HG03159 (cell line): ENCODE data around the gene TCTN2.
A peak's percentile ranks its signal among the peaks of the same experiment; 100 is the strongest.

ENCODE experiments used
- ATAC-seq: cut with Tn5 transposase; IDR thresholded peaks from one replicate; pipeline ENCODE4 v1.9.1; 2021; ENCODE audit warnings: mild to moderate bottlenecking, moderate library complexity; ENCODE audit not compliant: unreplicated experiment

Gene TCTN2

DNA sequence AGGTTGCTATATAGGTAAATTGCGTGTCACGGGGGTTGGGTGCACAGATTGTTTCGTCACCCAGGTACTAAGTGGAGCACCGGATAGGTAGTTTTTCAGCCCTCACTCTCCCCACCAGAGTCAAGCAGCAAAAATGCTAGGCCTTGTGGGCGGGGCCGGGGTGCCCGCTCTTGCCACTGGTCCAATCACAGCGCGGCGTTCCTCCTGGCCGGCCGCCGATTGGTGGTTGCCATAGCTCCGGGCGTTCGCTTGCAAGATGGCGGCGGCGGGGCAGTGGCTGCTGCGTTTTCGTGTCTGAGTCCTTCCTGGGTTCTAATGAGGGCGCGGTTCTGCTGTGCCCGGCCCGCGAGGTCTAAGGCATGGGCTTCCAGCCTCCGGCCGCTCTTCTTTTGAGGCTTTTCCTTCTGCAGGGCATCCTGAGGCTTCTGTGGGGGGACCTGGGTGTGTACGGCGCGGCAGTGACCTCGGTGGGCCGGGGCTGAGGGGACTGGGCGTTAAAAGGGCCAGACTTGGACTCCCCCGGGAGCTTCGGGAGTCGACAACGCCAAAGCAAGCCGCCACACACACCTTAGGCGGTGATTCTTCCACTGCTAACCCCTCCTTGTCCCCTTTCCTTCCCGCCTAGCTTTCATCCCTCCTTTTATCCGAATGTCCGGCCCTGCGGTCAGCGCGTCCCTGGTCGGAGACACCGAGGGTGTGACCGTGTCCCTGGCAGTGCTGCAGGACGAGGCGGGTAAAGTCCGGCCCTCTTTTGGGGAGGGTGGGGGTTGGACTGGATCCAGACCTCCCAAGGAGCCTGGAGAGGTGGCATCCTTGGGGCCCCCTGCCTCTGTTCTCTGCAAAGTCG is at the start of gene TCTN2:
Gene TCTN2, plus strand, starts transcription at position 232 of the 847 bp plus-strand sequence. Its CDS starts 128 bp downstream, at position 360.
- ATAC-seq = peak; percentile 98

DNA sequence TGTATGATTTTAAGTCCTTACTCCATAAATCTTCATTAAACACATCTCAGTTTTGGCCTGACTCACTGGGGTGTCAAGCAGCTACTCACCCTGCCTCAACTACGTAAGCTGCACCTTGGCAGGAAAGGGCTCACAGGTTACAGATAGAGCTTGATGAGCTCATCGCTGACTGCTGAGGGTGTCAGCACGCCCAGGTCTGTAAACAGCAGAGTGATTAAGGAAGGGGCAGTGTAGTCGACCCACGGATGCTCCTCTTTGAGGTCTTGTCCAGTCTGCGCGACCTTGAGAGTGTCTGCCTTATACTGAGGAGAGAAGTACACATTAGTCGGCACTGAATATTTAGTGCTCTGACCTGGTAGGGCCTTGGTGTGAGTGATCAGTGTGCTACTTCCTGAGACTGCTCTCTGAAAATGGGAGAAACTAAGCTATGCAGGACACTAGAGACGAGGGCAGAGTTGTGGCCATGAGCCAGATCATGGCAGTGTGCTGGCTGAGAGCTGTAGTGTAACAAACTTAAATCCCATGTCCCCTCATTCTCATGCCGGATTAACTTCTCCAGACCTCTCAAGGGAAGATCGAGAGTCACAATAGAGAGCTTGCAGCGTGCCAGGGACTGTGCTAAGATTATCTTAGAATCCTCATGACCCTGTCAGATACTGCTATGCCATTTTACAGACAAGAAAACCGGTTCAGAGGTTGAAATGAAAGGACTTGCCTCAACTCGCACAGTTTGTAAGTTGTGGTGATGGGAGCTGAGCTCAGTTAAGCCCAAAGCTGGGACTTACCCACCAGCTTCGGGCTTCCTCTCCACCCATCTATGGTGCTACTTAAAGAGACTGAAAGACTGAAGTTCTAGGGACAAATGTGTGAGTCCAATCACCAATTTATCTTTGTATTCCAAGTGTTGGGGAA is 49.0 kb upstream of the TCTN2 start:
- no peak for ATAC-seq

DNA sequence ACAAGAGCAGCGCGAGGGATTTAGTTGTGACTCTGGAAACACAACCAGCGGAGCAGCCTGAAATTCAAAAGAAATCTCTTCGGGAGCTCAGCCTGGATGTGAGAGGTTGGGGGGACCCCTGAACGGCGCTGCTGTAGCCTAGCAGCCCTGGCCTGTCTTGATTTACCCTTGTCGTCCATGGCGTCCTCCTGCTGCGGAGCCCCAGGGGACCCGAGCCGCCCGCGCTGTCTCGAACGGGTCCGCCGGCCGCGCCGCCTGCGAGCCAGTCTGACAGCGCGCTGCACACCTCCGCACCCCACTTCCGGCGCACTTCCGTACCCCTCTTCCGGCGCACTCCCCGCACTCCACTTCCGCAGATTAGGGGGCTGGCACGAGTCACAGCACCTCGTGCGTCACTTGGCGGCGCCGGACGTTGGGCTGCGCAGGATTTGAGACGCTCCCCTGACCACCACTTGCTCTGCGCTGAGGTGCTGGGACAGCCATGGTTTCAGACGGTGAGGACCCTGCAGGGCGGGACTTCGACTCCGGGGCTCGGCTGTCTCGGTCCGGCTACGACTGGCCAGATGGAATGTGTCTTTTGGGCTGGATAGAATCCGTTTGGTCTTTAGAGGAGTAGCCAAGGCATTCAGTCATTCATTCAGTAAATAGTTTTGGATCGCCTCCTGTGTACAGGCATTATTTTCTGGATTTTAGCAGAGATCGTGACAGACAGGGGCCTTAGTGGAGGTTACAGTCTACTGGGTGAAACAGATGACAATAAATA is 37.4 kb upstream of the TCTN2 start, which contains the start of the genes EIF2B1 and GTF2H3:
Gene EIF2B1, minus strand, starts transcription at position 308 of the 763 bp plus-strand sequence. Its CDS starts 129 bp downstream, at position 179.
Gene GTF2H3, plus strand, starts transcription at position 451 of the 763 bp plus-strand sequence. Its CDS starts 31 bp downstream, at position 482.
- peak; percentile 95 for ATAC-seq

DNA sequence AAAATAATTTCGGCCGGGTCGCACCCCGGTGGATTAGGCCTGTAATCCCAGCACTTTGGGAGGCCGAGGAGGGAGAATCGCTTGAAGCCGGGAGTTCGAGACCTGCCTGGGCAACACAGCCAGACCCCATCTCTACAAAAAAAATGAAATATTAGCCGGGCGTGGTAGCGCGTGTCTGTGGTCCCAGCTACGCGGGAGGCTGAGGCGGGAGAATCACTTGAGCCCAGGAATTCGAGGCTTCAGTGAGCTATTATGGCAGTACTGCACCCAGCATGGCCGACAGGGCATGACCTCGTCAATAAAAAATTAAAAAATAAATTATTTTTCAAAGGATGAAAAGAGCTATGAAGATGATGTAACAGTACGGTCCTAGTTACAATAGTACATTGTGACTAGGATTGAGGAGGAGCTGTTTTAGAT is 36.8 kb upstream of the TCTN2 start:
- ATAC-seq = no peak

DNA sequence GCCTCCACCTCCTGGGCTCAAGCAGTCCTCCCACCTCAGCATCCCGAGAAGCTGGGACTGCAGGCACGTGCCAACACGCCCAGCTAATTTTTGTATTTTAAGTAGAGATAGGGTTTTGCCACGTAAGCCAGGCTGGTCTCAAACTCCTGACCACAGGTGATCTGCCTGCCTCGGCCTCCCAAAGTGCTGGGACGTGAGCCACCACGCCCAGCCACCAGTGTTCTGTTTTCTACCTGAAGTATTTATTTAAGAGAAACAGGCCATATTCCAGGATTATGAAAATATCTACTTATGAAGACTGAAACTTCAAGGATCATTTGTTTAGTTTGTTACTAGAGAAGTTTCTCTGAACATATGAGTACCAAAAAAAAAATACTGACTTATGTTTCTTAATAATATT is 27.0 kb upstream of the TCTN2 start:
- no peak for ATAC-seq

- no peak for ATAC-seq
Observed at GRCh38 chr12:123645380-123645779, 25.5 kb upstream of the TCTN2 start.

DNA sequence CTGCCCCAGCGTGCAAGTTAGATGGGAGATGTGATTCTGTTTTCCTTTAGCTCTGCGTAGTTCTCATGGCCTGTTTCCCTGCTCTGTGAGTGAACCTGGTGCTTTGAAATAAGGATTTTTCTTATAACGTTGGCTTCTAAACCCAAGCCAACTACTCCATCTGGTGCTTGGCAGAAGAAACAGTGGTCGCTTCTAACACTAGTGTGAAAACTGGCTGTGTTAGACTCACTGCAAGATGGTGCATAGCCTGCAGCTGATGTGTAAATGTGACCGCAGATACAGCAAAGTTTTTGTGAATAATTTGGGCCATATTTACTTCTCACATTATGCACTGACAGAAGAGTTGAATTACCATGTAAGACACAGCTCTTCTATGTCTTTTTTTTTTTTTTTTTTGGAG is 25.0 kb upstream of the TCTN2 start:
- ATAC-seq = no peak

DNA sequence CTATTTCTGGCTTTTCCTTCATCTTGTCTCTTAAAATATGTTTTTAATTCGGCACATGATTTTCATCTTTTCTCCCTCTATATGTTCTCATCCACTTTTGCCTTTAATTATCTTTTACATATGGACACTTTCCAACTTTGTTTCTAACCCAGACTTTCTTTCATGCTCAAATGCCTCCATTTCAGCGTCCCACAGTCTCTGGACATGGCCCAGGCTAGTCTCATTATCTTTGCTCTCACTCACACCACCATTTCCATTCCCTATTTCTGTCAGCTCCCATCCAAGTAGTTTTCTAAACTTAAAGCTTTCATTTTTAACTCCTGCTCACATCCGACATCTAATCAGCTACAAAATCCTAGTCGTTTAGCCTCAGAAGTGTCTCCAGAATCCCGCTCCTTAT is 22.5 kb upstream of the TCTN2 start:
- ATAC-seq = no peak

GRCh38 chr12:123654129-123654701 is 16.7 kb upstream of the TCTN2 start:
- ATAC-seq = no peak

- ATAC-seq = peak; percentile 92
Observed at GRCh38 chr12:123655420-123655819, 15.5 kb upstream of the TCTN2 start.

DNA sequence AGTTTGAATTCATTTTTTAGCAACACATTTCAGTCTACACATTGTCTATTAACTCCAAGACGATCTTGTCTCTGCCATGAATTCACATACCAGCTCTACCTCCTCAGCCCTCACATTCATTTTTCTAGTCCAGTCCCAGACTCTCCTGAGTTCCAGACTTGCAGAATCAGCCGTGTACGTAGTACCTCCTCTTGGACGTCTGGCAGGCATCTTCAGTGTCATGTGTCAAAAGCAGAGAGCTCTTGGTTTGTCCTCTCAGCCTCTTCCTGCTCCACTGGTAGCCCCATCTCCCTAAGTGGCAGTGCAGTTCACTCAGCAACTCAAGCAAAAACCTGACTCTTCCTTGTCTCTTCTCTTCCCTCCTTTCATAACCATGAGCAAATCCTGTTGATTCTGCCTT is 14.5 kb upstream of the TCTN2 start:
- no peak for ATAC-seq

GRCh38 chr12:123657211-123657610 is 13.7 kb upstream of the TCTN2 start:
- ATAC-seq = no peak

DNA sequence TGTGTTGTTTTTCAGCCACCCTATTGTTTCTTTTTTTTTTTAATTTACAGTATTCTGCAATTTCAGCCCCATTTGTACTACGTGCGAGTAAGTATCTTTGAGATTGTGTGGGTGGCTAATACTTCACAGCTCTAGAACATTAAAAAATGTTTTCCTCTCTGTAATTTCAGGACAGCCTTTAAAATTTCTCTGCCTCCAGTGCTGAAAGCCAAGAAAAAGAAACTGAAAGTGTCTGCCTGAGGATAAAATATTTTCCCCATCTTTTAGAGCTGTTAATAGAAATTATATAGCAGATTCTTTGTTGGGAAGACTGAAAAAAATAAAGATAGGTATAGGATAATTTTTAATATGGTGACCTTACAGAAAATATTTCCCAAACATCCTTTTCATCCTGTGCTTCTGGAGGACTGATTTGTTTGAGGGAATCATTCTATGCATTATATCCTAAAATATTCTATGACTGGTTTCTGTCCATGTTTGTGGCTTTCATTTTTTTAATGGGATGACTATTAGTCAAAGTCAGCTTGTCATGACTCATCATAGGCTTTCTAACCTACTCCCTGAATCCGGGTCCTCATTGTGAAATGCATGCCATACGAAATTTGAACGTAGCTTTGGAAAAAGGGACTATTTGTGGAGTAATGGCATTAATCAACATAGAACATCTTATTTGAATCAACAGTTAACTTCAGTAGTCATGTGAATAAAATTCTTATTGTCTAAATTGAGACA is 10.8 kb upstream of the TCTN2 start:
- no peak for ATAC-seq

- ATAC-seq = no peak
Observed at GRCh38 chr12:123667771-123668170, 3.1 kb upstream of the TCTN2 start.

DNA sequence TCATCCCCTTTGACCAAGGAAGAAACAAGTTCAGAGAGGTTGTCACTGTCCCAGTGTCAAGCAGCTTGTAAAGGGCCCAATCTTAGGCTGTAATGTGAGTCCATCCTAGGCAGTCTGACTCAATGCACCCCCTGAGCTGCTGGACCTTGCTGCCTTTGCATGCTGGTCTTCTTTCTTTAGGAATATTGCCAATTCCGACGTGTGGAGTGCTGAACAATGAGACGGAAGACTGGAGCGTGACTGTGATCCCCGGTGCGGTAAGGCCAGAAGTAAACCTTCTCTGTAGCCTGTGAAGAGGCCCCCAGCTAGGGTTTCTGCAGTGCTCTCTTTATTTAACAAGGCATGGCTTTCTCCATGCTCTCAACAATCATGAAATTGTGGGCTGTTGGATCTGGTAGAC is 963 bp downstream of the TCTN2 start:
- ATAC-seq = no peak

GRCh38 chr12:123675436-123675835 is 4.5 kb downstream of the TCTN2 start:
- ATAC-seq = no peak

- no peak for ATAC-seq
Observed at GRCh38 chr12:123676616-123677320, 5.9 kb downstream of the TCTN2 start.

DNA sequence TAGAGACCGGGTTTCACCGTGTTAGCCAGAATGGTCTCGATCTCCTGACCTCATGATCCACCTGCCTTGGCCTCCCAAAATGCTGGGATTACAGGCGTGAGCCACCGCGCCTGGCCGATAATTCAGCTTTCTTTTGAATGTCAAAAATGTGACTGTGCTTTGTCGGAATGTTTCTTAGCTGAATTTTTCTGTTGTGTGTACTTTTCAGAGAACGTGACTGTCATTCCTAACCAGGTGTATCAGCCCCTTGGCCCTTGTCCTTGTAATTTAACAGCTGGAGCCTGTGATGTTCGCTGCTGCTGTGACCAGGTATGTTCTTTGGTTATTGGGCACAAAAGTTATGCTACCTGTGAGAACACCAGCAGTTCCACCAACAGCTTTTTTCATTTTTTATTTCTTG is 8.1 kb downstream of the TCTN2 start:
- no peak for ATAC-seq

- no peak for ATAC-seq
Observed at GRCh38 chr12:123681605-123682004, 10.7 kb downstream of the TCTN2 start.
